ENCODE data around the gene GBE1.

The GBE1 gene

GRCh38 chr3:81444817-81445460 lies 316.5 kb downstream of the GBE1 start:
- Histone ChIP-seq H3K9me3 (ENCODE audit: control extremely low read depth in 1 of 5, control insufficient read depth in 4 of 5, insufficient read depth in 2 of 5, low read depth in 1 of 5, low read length in 4 of 5) (no peaks in the 10 kb centered on the region), H3K4me1 (ENCODE audit: control extremely low read depth in 1 of 4, control insufficient read depth in 4 of 4, insufficient read depth in 4 of 4, low read length in 3 of 4) (no peaks in the 10 kb centered on the region), H3K27me3 (replicated peaks in 2 of 5; ENCODE audit: control insufficient read depth in 4 of 5, insufficient read depth in 5 of 5, low read length in 4 of 5) (no peaks in the 10 kb centered on the region), H3K36me3 (ENCODE audit: control insufficient read depth in 4 of 4, insufficient read depth in 4 of 4, low read length in 3 of 4) (no peaks in the 10 kb centered on the region), H3K4me3 (ENCODE audit: control insufficient read depth in 1 of 7, extremely low read depth in 1 of 7, insufficient read depth in 4 of 7, low read depth in 2 of 7, low read length in 6 of 7) (no peak overlapping the region), H3K27ac (ENCODE audit: insufficient read depth in 1 of 2, low read depth in 1 of 2, low read length in 2 of 2, poor library complexity in 1 of 2, severe bottlenecking in 2 of 2) (no peak overlapping the region)
- no peak for DNase-seq
- CTCF ChIA-PET: no interaction called here
- POLR2A ChIA-PET: no interaction called here
- WGBS (ENCODE audit: insufficient coverage): 100% methylated on average over 4 of the region's 4 CpGs

- Histone ChIP-seq H3K9me3 (ENCODE audit: control extremely low read depth in 1 of 5, control insufficient read depth in 4 of 5, insufficient read depth in 2 of 5, low read depth in 1 of 5, low read length in 4 of 5) (no peaks in the 10 kb centered on the region), H3K27me3 (replicated peaks in 2 of 5; ENCODE audit: control insufficient read depth in 4 of 5, insufficient read depth in 5 of 5, low read length in 4 of 5) (no peaks in the 10 kb centered on the region), H3K4me3 (ENCODE audit: control insufficient read depth in 1 of 7, extremely low read depth in 1 of 7, insufficient read depth in 4 of 7, low read depth in 2 of 7, low read length in 6 of 7) (no peak overlapping the region), H3K4me1 (ENCODE audit: control extremely low read depth in 1 of 4, control insufficient read depth in 4 of 4, insufficient read depth in 4 of 4, low read length in 3 of 4) (no peaks in the 10 kb centered on the region), H3K27ac (ENCODE audit: insufficient read depth in 1 of 2, low read depth in 1 of 2, low read length in 2 of 2, poor library complexity in 1 of 2, severe bottlenecking in 2 of 2) (no peak overlapping the region), H3K36me3 (ENCODE audit: control insufficient read depth in 4 of 4, insufficient read depth in 4 of 4, low read length in 3 of 4) (no peaks in the 10 kb centered on the region)
- CTCF ChIA-PET: no interaction called here
- no peak for DNase-seq
- 86% methylated on average over 1 of the region's 1 CpG for WGBS (ENCODE audit: insufficient coverage)
- POLR2A ChIA-PET: no interaction called here
Measured at GRCh38 chr3:81443958-81444357, 317.5 kb downstream of the GBE1 start.

GRCh38 chr3:81443457-81443782 lies 318.0 kb downstream of the GBE1 start:
- ChIA-PET CTCF (no interaction called here), POLR2A (no interaction called here)
- no peak for DNase-seq
- no CpG with 5 or more reads among the region's 3 CpGs for WGBS (ENCODE audit: insufficient coverage)
- no peaks in the 10 kb centered on the region for H3K4me1 ChIP-seq (ENCODE audit: control extremely low read depth in 1 of 4, control insufficient read depth in 4 of 4, insufficient read depth in 4 of 4, low read length in 3 of 4)
- no peaks in the 10 kb centered on the region for H3K36me3 ChIP-seq (ENCODE audit: control insufficient read depth in 4 of 4, insufficient read depth in 4 of 4, low read length in 3 of 4)
- no peak overlapping the region for H3K27ac ChIP-seq (ENCODE audit: insufficient read depth in 1 of 2, low read depth in 1 of 2, low read length in 2 of 2, poor library complexity in 1 of 2, severe bottlenecking in 2 of 2)
- H3K27me3 ChIP-seq (replicated peaks in 2 of 5; ENCODE audit: control insufficient read depth in 4 of 5, insufficient read depth in 5 of 5, low read length in 4 of 5): no peaks in the 10 kb centered on the region
- H3K9me3 ChIP-seq (ENCODE audit: control extremely low read depth in 1 of 5, control insufficient read depth in 4 of 5, insufficient read depth in 2 of 5, low read depth in 1 of 5, low read length in 4 of 5): no peaks in the 10 kb centered on the region
- H3K4me3 ChIP-seq (ENCODE audit: control insufficient read depth in 1 of 7, extremely low read depth in 1 of 7, insufficient read depth in 4 of 7, low read depth in 2 of 7, low read length in 6 of 7): no peak overlapping the region

GRCh38 chr3:81442758-81443456 lies 318.5 kb downstream of the GBE1 start:
- WGBS (ENCODE audit: insufficient coverage): 91% methylated on average over 3 of the region's 9 CpGs
- Histone ChIP-seq H3K9me3 (ENCODE audit: control extremely low read depth in 1 of 5, control insufficient read depth in 4 of 5, insufficient read depth in 2 of 5, low read depth in 1 of 5, low read length in 4 of 5) (no peaks in the 10 kb centered on the region), H3K4me1 (ENCODE audit: control extremely low read depth in 1 of 4, control insufficient read depth in 4 of 4, insufficient read depth in 4 of 4, low read length in 3 of 4) (no peaks in the 10 kb centered on the region), H3K36me3 (ENCODE audit: control insufficient read depth in 4 of 4, insufficient read depth in 4 of 4, low read length in 3 of 4) (no peaks in the 10 kb centered on the region), H3K27ac (ENCODE audit: insufficient read depth in 1 of 2, low read depth in 1 of 2, low read length in 2 of 2, poor library complexity in 1 of 2, severe bottlenecking in 2 of 2) (no peak overlapping the region), H3K4me3 (ENCODE audit: control insufficient read depth in 1 of 7, extremely low read depth in 1 of 7, insufficient read depth in 4 of 7, low read depth in 2 of 7, low read length in 6 of 7) (no peak overlapping the region), H3K27me3 (replicated peaks in 2 of 5; ENCODE audit: control insufficient read depth in 4 of 5, insufficient read depth in 5 of 5, low read length in 4 of 5) (no peaks in the 10 kb centered on the region)
- ChIA-PET CTCF (no interaction called here), POLR2A (no interaction called here)
- no peak for DNase-seq

GRCh38 chr3:81440661-81441060 lies 320.8 kb downstream of the GBE1 start:
- Histone ChIP-seq H3K27ac (ENCODE audit: insufficient read depth in 1 of 2, low read depth in 1 of 2, low read length in 2 of 2, poor library complexity in 1 of 2, severe bottlenecking in 2 of 2) (no peak overlapping the region), H3K4me3 (ENCODE audit: control insufficient read depth in 1 of 7, extremely low read depth in 1 of 7, insufficient read depth in 4 of 7, low read depth in 2 of 7, low read length in 6 of 7) (no peak overlapping the region), H3K9me3 (ENCODE audit: control extremely low read depth in 1 of 5, control insufficient read depth in 4 of 5, insufficient read depth in 2 of 5, low read depth in 1 of 5, low read length in 4 of 5) (no peaks in the 10 kb centered on the region), H3K4me1 (ENCODE audit: control extremely low read depth in 1 of 4, control insufficient read depth in 4 of 4, insufficient read depth in 4 of 4, low read length in 3 of 4) (no peaks in the 10 kb centered on the region), H3K27me3 (replicated peaks in 2 of 5; ENCODE audit: control insufficient read depth in 4 of 5, insufficient read depth in 5 of 5, low read length in 4 of 5) (no peaks in the 10 kb centered on the region), H3K36me3 (ENCODE audit: control insufficient read depth in 4 of 4, insufficient read depth in 4 of 4, low read length in 3 of 4) (no peaks in the 10 kb centered on the region)
- ChIA-PET POLR2A (no interaction called here), CTCF (no interaction called here)
- no CpG with 5 or more reads among the region's 3 CpGs for WGBS (ENCODE audit: insufficient coverage)
- no peak for DNase-seq
